Measurements from ENCODE around the gene LDLR.

LDLR gene

DNA sequence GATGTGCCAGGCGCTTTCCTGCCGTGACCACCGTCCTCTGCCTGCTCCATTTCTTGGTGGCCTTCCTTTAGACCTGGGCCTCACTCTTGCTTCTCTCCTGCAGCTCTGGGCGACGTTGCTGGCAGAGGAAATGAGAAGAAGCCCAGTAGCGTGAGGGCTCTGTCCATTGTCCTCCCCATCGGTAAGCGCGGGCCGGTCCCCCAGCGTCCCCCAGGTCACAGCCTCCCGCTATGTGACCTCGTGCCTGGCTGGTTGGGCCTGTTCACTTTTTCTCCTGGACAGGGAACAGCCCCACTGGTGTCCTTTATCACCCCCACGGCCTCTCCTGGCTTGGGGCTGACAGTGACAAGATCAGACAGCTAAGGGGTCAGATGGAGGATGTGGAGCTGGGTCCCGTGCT is 38.6 kb downstream of the LDLR start:
- POLR2A ChIA-PET = no interaction called here
- CTCF ChIA-PET = interaction anchor here (1.2 to 5.3 kb wide), 8 partner anchors 9 to 83 kb away, joined by 5 to 62 read pairs (median 28); no protein-coding TSS in a partner anchor
- no peak for DNase-seq (ENCODE audit: low read depth, low spot score)
- TF ChIP-seq, protein P1, sequence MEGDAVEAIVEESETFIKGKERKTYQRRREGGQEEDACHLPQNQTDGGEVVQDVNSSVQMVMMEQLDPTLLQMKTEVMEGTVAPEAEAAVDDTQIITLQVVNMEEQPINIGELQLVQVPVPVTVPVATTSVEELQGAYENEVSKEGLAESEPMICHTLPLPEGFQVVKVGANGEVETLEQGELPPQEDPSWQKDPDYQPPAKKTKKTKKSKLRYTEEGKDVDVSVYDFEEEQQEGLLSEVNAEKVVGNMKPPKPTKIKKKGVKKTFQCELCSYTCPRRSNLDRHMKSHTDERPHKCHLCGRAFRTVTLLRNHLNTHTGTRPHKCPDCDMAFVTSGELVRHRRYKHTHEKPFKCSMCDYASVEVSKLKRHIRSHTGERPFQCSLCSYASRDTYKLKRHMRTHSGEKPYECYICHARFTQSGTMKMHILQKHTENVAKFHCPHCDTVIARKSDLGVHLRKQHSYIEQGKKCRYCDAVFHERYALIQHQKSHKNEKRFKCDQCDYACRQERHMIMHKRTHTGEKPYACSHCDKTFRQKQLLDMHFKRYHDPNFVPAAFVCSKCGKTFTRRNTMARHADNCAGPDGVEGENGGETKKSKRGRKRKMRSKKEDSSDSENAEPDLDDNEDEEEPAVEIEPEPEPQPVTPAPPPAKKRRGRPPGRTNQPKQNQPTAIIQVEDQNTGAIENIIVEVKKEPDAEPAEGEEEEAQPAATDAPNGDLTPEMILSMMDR (IDR thresholded peaks at IDR 0.05; ENCODE audit: insufficient read depth, low read length, missing control alignments) = no peak
- no peak overlapping the region for H3K4me3 ChIP-seq (ENCODE audit: low read depth, low read length)

DNA sequence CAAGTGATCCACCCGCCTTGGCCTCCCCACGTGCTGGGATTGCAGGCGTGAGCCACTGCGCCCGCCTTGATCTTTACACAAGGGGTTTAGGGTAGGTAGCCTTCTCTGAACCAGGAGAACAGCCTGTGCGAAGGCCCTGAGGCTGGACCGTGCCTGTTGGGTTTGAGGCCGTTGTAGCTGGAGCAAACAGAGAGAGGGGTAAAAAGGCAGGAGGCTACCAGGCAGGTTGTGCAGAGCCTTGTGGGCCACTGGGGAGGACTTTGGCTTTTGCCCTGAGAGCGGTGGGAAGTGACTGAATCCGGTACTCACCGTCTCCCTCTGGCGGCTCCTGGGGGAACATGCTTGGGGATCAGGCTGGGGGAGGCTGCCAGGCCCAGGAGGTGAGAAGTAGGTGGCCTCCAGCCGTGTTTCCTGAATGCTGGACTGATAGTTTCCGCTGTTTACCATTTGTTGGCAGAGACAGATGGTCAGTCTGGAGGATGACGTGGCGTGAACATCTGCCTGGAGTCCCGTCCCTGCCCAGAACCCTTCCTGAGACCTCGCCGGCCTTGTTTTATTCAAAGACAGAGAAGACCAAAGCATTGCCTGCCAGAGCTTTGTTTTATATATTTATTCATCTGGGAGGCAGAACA is 41.7 kb downstream of the LDLR start:
- DNase-seq (ENCODE audit: low read depth, low spot score) = no peak
- TF ChIP-seq, protein P1 (IDR thresholded peaks at IDR 0.05; ENCODE audit: insufficient read depth, low read length, missing control alignments) = peak; percentile 94
- POLR2A ChIA-PET = no interaction called here
- no peak overlapping the region for H3K4me3 ChIP-seq (ENCODE audit: low read depth, low read length)
- CTCF ChIA-PET = interaction anchor here (0.6 to 4.1 kb wide), 18 partner anchors 7 to 195 kb away, joined by 3 to 34 read pairs (median 5); no protein-coding TSS in a partner anchor

DNA sequence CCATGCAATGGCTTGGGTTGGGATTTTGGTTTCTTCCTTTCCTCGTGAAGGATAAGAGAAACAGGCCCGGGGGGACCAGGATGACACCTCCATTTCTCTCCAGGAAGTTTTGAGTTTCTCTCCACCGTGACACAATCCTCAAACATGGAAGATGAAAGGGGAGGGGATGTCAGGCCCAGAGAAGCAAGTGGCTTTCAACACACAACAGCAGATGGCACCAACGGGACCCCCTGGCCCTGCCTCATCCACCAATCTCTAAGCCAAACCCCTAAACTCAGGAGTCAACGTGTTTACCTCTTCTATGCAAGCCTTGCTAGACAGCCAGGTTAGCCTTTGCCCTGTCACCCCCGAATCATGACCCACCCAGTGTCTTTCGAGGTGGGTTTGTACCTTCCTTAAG is 42.2 kb downstream of the LDLR start:
- ChIA-PET CTCF (interaction anchor here (0.6 to 4.1 kb wide), 13 partner anchors 7 to 195 kb away, joined by 3 to 34 read pairs (median 9); no protein-coding TSS in a partner anchor), POLR2A (no interaction called here)
- TF ChIP-seq, protein P1 (IDR thresholded peaks at IDR 0.05; ENCODE audit: insufficient read depth, low read length, missing control alignments) = no peak
- no peak for DNase-seq (ENCODE audit: low read depth, low spot score)
- H3K4me3 ChIP-seq (ENCODE audit: low read depth, low read length) = no peak overlapping the region

DNA sequence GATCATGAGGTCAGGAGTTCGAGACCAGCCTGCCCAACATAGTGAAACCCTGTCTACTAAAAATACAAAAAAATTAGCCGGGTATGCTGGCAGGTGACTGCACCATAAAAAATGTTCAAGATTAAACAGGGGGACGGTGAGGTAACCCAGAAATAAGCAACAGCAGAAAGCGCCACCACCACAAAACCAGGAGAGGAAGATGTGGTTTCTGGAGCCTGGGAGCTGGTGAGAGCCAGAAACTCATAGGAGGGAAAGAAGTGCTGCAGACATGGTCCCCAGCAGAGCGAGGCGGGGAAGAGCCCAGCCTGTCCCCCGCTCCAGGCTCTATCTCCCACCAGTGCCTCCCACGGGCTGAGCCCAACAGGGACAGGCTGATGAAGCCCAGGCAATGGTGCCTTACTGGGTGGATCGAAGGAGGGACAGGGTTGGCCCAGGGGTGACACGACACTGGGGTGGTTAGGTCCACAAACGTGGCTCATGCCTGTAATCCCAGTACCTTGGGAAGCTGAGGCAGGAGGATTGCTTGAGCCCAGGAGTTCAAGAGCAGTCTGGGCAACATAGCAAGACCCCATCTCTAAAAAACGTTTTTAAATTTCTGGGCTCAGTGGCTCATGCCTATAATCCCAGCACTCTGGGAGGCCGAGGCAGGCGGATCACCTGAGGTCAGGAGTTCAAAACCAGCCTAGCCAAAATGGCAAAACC is 47.3 kb downstream of the LDLR start:
- no peak for DNase-seq (ENCODE audit: low read depth, low spot score)
- ChIA-PET POLR2A (no interaction called here), CTCF (interaction anchor here (1.1 to 7.9 kb wide), 7 partner anchors 7 to 150 kb away, joined by 4 to 119 read pairs (median 15); partner anchors contain the start of genes KANK2 and SPC24)
- H3K4me3 ChIP-seq (ENCODE audit: low read depth, low read length) = no peak overlapping the region
- TF ChIP-seq, protein P1 (IDR thresholded peaks at IDR 0.05; ENCODE audit: insufficient read depth, low read length, missing control alignments) = no peak

DNA sequence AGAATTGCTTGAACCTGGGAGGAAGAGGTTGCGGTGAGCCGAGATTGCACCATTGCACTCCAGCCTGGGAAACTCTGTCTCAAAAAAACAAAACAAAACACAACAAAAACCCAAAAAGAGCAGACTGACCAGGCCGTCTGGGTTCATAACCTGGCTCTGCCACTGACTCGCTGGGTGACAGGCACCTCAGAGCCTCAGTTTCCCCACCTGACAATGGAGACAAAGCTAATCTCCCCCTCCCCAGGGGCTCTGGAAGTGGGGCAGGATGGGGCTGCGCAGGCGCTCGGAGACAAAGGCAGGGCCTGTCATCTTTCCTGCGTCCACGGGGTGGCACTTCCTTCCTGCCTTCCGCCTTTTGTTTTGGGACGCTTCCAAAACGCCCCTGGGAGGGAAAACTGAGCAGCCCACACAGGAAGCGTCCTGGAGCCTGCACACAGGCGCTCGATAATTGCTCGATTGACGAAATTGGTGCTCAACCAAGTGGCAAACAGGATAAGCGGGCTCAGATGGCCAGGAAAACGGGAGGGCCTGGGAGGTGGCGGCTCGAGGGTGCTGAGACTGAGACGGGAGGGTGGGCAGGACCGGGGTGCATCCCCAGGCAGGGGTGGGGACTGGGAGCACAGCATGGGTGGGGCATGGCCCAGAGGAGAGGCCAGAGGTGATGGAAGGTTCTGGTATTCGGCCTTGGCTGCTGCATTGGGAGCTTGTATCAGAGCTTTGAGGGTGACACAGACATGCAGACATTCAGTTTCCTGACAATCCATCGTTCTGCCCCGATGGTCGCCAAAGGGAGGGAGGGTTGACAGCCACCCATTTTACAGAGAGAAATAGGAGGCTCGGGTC is 48.5 kb downstream of the LDLR start:
- TF ChIP-seq, protein P1 (IDR thresholded peaks at IDR 0.05; ENCODE audit: insufficient read depth, low read length, missing control alignments) = peak; percentile 84
- peak overlapping the region; percentile 31 for H3K4me3 ChIP-seq (ENCODE audit: low read depth, low read length)
- ChIA-PET POLR2A (interaction anchor here (0.7 to 2.4 kb wide), 5 partner anchors 30 to 244 kb away, joined by 3 to 12 read pairs (median 3); partner anchors contain the start of gene KANK2), CTCF (interaction anchor here (0.6 to 7.9 kb wide), 20 partner anchors 8 to 368 kb away, joined by 3 to 119 read pairs (median 4); partner anchors contain the start of genes KANK2, SPC24 and ZNF653)
- no peak for DNase-seq (ENCODE audit: low read depth, low spot score)

Measured in AG04449 (cell line).